D721Med (cell line): ENCODE results near the gene COQ3.

Experiments used
- DNase-seq: peaks from one replicate; pipeline ENCODE4 v3.0.0; 2011; ENCODE audit warnings: low spot score; ENCODE audit not compliant: insufficient read length
- FAIRE-seq: peaks from 2 replicates; lab custom pipeline; 2011; peaks lifted over from hg19 to GRCh38; lab: Jason Lieb, UNC
- TF ChIP-seq, protein P1 (sequence below): IDR thresholded peaks from 2 replicates; pipeline ENCODE4 v1.5.1; 2012; ENCODE audit warnings: mild to moderate bottlenecking, control low read depth; ENCODE audit not compliant: insufficient read depth; ENCODE audit errors: missing control alignments

Gene COQ3

DNA sequence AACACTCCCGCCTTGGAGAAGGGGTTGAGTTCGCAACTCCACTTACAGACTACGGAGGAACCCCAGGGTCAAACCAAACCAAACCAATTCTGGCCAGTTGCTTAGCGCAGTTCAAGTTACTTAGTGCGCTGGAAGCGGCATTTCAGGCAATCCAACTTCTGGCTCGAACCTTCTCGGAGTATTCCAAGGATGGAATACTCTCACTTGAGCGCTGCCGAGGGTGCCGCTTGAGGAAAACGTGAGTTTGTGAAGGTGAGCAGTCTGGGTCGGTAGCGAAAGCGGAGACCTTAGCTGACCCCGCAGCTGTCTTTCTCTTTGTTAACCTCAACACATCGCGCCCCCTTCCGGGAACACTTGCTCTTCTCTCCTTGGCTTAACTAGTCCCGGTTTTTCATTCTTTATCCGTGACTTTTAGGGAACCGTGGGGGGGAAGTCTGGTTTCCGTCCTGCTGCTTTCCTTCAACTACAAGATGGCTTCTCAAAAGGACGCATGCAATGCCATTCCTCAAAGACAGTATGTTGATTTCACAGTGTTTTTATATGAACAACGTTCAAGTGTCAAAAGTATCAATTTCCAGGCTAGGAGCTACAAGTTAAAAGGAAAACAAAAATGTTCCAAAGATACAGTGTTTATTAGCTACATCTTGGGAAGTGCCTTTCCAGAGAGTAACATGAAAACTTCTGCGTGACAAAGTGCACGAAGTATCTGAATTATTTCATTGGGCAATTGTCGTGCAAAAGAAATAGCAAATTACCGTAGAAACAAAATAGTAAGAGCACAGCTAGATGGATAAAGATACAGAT is 31.9 kb upstream of the COQ3 start:
- no peak for DNase-seq
- TF ChIP-seq, protein P1, sequence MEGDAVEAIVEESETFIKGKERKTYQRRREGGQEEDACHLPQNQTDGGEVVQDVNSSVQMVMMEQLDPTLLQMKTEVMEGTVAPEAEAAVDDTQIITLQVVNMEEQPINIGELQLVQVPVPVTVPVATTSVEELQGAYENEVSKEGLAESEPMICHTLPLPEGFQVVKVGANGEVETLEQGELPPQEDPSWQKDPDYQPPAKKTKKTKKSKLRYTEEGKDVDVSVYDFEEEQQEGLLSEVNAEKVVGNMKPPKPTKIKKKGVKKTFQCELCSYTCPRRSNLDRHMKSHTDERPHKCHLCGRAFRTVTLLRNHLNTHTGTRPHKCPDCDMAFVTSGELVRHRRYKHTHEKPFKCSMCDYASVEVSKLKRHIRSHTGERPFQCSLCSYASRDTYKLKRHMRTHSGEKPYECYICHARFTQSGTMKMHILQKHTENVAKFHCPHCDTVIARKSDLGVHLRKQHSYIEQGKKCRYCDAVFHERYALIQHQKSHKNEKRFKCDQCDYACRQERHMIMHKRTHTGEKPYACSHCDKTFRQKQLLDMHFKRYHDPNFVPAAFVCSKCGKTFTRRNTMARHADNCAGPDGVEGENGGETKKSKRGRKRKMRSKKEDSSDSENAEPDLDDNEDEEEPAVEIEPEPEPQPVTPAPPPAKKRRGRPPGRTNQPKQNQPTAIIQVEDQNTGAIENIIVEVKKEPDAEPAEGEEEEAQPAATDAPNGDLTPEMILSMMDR: peak; percentile 53
- FAIRE-seq: no peak

DNA sequence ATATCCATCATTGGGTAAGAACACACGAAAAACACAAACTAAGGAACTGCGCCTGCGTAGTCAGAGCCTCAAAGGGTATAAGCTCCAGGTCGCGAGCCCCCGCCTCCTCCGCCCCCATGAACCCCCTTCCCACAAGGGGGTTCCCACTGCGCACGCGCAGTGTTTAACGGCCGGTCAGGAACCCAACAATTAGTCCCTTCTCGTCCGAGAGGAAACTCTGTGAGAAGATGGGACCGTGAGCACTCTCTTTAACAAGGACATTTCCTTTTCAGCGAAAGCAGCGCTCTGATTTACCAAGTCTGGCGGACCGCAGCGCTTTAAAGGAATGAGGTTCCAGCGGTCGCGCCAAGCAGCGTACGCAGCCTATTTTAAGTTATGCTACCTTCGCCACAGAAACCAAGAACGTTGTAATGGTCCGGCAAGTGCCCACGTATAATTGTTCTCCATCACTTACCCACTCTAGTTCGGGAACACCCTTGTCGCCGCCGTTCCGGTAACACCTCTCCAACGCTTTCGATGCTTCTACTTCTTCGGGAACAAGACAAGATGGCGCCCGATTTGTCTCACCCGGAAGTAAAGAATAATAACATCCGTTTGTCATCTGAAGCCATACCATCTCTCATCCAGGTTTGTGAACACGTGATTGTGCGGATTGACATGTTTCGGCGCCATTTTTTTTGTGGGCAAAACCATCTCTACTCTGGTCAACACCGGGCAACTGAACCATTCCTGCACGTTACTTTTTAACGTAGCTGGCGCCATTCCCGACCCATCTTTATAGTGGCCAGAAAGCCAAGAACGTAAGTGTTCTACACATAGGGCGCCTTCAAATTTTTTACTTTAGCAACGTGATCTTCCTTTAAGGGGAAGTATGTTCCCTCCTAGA is 31.0 kb upstream of the COQ3 start, which contains the start of gene PNISR:
Gene PNISR (minus strand): TSS at position 548 of the 886 bp plus-strand sequence. CDS start 10,649 bp downstream, outside the sequence.
- FAIRE-seq (peak; percentile 76), DNase-seq (peak; percentile 39)
- TF ChIP-seq, protein P1: no peak

DNA sequence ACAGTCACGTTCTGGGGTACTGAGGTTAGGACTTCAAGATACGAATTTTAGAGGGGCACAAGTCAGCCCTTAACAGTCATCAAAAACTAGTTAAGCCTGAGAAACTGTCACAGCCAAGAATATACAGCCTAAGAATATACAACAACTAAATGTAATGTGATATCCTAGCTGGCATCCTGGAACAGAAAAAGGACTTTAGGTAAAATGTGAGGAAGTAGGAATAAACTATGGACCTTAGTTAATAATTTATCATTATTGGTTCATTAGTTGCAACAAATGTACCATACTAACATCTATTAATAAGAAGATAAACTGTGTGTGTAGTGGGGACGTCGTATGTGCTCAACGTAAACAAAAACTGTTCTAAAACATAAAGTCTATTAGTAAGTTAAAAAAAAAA is 30.0 kb upstream of the COQ3 start:
- FAIRE-seq: no peak
- no peak for DNase-seq
- TF ChIP-seq, protein P1: no peak

DNA sequence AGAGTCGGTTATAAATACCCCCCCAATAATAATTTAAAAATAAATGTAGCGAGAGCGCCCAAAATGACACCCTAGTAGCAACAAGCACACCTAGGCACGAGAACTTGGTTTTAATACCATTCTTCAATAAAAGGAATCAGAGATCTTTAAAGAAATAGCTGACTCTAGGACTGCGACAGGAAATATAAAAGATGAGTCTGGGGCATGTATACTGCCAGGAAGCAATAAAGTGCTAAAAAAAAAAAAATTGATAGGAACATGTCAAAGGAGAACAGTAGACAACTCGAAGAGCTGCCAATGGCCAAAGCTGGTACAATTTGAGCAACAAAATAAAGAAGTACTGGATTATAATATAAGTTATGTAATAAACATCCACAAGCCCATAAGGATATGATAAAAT is 28.9 kb upstream of the COQ3 start:
- no peak for FAIRE-seq
- TF ChIP-seq, protein P1: no peak
- DNase-seq: no peak

DNA sequence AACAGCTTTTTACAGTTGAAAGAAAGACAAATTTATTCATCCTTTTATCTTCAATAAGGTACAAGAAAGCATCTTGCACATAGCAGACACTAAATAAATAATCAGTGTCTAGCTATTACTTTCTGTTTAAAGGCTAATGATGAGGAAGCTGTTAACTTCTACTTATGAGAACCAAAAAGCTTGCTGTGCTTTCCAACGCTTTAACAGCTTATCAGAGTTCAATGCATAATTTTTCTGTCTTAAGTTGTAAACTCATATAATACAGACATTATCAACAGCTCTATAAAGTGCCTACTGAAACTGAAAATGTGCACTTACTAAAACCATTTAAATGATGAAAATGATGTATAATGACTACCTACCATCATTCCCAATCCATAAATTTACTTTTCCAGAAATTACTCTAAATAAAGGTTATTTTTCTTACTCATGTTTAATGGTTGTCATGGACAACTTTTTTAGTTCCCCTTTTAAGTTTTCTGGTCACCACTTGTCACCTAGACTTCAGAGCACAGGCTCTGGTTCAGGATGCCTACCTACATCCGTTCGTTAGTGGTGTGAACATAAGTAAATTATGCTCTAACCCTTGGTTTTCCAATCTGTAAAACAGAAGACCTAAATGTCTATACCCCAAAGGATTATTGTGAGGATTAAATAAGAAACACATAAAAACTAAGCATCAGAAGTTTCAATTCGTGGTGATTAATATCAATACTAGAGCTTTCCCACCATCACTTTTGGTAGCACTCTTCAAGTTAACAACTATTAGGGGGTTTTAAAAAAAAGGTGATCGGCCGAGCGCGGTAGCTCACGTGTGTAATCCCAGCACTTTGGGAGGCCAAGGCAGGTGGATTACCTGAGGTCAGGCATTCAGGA is 23.1 kb upstream of the COQ3 start:
- TF ChIP-seq, protein P1: no peak
- DNase-seq (no peak), FAIRE-seq (no peak)

DNA sequence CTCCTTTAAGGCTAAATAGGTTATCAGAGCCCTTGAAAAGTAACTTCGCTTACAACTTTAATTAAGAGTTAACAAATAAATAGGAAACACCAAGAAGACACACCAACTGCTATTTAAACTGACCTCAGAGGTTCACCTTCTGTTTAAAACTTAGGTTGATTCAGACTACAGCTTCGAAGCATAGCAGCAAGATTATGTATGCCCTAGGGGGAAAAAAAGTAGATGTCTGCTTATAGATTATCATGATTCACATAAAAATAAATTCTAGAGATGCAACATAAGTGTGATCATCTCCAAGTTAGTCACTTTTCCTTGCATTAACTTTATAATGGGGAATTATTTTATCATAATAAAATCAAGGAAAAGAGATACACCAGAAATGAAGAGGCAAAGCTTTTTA is 22.2 kb upstream of the COQ3 start:
- FAIRE-seq: no peak
- no peak for DNase-seq
- TF ChIP-seq, protein P1: no peak
